Keratinocyte (primary cell): Measurements from ENCODE around the gene OR10H1.

ENCODE experiments used
- EZH2 ChIP-seq: IDR thresholded peaks from one replicate; pipeline ENCODE4 v1.6.1; 2012; ENCODE audit warnings: inconsistent platforms, mild to moderate bottlenecking, low read length, moderate library complexity
- TF ChIP-seq, protein P1 (sequence below), 3 experiments: IDR thresholded peaks in 1 of 3; conservative IDR thresholded peaks in 1 of 3; optimal IDR thresholded peaks in 1 of 3; 2 replicates in 2 of 3; 3 replicates in 1 of 3; pipeline versions ENCODE3 to v1.5.1; 2011; ENCODE audit warnings: low read length in 3 of 3, mild to moderate bottlenecking in 3 of 3, moderate library complexity in 2 of 3, control low read depth in 1 of 3, inconsistent platforms in 1 of 3; ENCODE audit not compliant: insufficient read depth in 2 of 3; ENCODE audit errors: extremely low read depth in 1 of 3

DNA sequence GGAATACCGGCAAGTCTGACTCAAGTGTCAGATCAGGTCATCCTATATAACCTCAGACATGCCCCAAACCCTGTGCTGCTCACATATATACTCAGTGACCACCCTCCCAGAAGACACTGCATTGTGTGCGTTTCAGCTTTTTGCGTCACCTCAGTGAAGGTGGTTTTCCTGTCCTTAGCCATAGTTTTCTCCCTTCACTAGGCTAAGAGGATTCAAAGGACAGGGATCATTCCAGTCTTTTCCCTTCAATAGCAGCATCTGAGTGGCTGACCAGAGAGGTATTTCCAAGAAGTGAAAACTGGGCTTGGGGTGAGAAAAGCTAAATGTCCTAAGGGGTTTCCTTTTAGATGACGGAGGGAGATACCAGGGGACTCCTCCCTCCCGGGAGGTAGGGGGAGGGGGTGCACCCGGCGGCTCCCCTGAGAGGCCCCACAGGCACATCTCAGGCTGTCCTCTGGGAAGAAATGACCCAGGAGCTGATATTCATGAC is 12.7 kb upstream of the OR10H1 start:
- TF ChIP-seq, protein P1, sequence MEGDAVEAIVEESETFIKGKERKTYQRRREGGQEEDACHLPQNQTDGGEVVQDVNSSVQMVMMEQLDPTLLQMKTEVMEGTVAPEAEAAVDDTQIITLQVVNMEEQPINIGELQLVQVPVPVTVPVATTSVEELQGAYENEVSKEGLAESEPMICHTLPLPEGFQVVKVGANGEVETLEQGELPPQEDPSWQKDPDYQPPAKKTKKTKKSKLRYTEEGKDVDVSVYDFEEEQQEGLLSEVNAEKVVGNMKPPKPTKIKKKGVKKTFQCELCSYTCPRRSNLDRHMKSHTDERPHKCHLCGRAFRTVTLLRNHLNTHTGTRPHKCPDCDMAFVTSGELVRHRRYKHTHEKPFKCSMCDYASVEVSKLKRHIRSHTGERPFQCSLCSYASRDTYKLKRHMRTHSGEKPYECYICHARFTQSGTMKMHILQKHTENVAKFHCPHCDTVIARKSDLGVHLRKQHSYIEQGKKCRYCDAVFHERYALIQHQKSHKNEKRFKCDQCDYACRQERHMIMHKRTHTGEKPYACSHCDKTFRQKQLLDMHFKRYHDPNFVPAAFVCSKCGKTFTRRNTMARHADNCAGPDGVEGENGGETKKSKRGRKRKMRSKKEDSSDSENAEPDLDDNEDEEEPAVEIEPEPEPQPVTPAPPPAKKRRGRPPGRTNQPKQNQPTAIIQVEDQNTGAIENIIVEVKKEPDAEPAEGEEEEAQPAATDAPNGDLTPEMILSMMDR (optimal IDR thresholded peaks at IDR 0.05 in 1 of 3, IDR thresholded peaks at IDR 0.05 in 1 of 3, conservative IDR thresholded peaks at IDR 0.05 in 1 of 3; ENCODE audit: extremely low read depth in 1 of 3, insufficient read depth in 2 of 3, low read length in 3 of 3), result no peak
- TF ChIP-seq EZH2, result no peak
